Upper lobe of left lung (tissue), 6 donors: ENCODE measurements around the gene POLD2. TPM values are rescaled to one million over a fixed set of nuclear protein-coding genes. Genes with fewer than 3 reads are reported as not detected.
A peak's percentile ranks its signal among the peaks of the same experiment; 100 is the strongest.
"Not testable (repeated sequence)": the region's sequence is repeated elsewhere in the genome, so short reads cannot be mapped to it uniquely, and the experiment has no call there.

Experiments used
- ATAC-seq, 2 donors: fragments of 200-7000 bp; cut with Tn5 transposase; one replicate each; pipeline ENCODE4 v1.9.1; 2022; ENCODE audit warnings: mild to moderate bottlenecking in 2 of 2, moderate library complexity in 2 of 2; ENCODE audit not compliant: low FRiP score in 2 of 2
- DNase-seq, 2 donors: peaks; one replicate each; pipeline ENCODE4 v3.0.0-alpha.2; 2019 to 2020
- H3K27ac ChIP-seq, 4 donors: fragments of 200-600 bp; sonication (generic); one replicate each; pipeline ENCODE4 v1.5.1; 2016 to 2019
- H3K27me3 ChIP-seq, 4 donors: fragments of 200-600 bp; sonication (generic); one replicate each; pipeline ENCODE4 v1.5.1; 2017 to 2019
- H3K36me3 ChIP-seq, 4 donors: fragments of 200-600 bp; sonication (generic); one replicate each; pipeline ENCODE4 v1.5.1; 2016 to 2019
- H3K4me1 ChIP-seq, 4 donors: fragments of 200-600 bp; sonication (generic); one replicate each; pipeline ENCODE4 v1.5.1; 2018 to 2019
- H3K4me3 ChIP-seq, 4 donors: fragments of 200-600 bp; sonication (generic); one replicate each; pipeline ENCODE4 v1.5.1; 2017 to 2019; ENCODE audit warnings: mild to moderate bottlenecking in 2 of 4, moderate library complexity in 1 of 4
- H3K9me3 ChIP-seq, 4 donors: fragments of 200-600 bp; sonication (generic); one replicate each; pipeline ENCODE4 v1.5.1; 2018 to 2019
- CTCF ChIP-seq, 6 experiments: fragments of 450-650 bp in 4 of 6; fragments of 200-600 bp in 2 of 6; sonication (generic) in 2 of 6; IDR thresholded peaks; one replicate each; pipeline ENCODE4 v1.5.1; 2016 to 2019; ENCODE audit warnings: antibody characterized with exemption in 6 of 6
- EP300 ChIP-seq, 4 donors: sonication (generic); formaldehyde crosslinking; IDR thresholded peaks; one replicate each; pipeline ENCODE4 v1.5.1; 2017; ENCODE audit warnings: antibody characterized with exemption in 4 of 4, control low read depth in 2 of 4
- POLR2A ChIP-seq, 4 donors: fragments of 450-650 bp; IDR thresholded peaks; one replicate each; pipeline ENCODE4 v1.5.1; 2016 to 2017; ENCODE audit warnings: antibody characterized with exemption in 4 of 4, mild to moderate bottlenecking in 2 of 4
- POLR2AphosphoS5 ChIP-seq, 2 donors: sonication (generic); formaldehyde crosslinking; IDR thresholded peaks; one replicate each; pipeline ENCODE4 v1.5.1; 2017; ENCODE audit warnings: antibody characterized with exemption in 2 of 2
- WGBS, 2 donors: methylation state at CpG; one replicate each; pipeline ENCODE4 v1.1.5; 2017 to 2018; 5-methylcytosine and 5-hydroxymethylcytosine counted together
- total RNA-seq, 6 donors: library from RNA; depleted of rRNA in 4 of 6; stranded (reverse); fragments of >200 nt in 4 of 6; gene quantifications; one replicate each; pipeline versions ENCODE4 v1.1.0 to v1.2.1, GENCODE V29; 2016 to 2021
- donor health status: DM: no; HTN: no; CAD: no; lungs with moderate emphysema.
- donor health status: DM: no; HTN: yes; CAD: no; lungs with severe emphysema.

Gene POLD2
- total RNA-seq = 10 to 100 TPM; 27.2 to 70.1 (median 52.5) TPM

DNA sequence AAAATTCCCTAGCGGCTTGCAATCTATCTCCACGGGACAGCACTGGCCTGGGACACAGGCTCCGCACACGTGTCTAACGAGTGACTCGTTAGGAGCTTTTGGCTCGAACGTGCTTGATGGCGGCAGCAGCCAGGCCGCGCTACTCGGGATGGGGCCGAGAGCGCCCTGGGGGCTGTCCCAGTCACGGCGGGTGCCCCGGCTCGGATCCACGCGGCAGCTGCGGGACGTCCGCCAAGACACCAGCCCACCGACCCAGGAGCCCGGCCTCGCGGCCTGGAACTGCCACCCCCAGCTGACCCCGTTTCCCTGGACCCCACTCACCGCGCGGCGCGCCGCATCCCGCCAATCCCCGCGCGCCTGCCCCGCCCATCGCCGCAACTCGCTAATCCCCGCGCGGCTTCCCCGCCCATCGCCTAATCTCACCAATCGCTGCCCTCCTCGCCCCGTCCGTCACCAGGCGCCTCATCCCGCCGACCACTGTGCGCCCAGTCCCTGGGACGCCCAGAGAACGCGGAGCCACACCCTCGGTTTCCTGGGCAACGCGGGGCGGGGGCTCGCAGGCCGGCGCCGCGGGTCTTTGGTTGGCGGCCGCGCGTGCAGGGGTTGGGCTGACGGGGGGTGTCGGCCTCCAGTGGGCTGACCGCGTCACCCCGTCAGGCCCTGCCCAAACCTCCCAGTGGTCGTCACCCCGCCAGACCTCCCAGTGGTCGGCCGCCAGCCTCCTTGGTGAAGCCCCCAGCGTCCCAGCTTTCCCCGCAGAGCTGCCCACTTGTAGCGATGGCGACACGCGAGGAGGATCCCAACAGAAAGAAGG is at the start of gene POLD2:
Gene POLD2 (minus strand): TSS at position 359 of the 814 bp plus-strand sequence. CDS start 1,495 bp downstream, outside the sequence.
- TF ChIP-seq POLR2AphosphoS5 (IDR thresholded peaks at IDR 0.05) = peak; percentile 25 to 54
- no peak for TF ChIP-seq EP300 (IDR thresholded peaks at IDR 0.05)
- peak in 3 of 6 experiments; percentile 3 to 29 (median 9) for TF ChIP-seq CTCF (IDR thresholded peaks at IDR 0.05)
- TF ChIP-seq POLR2A (IDR thresholded peaks at IDR 0.05) = peak in 3 of 4 donors; percentile 41 to 68 (median 56)
- peak within 1 kb of the TSS; percentile 60 to 90 (median 80) for H3K4me3 ChIP-seq
- H3K27me3 ChIP-seq = no peaks in the 10 kb centered on the region
- peak; percentile 99 to 100 for ATAC-seq
- H3K27ac ChIP-seq = peak within 1 kb of the TSS; percentile 82 to 85 (median 84)
- H3K4me1 ChIP-seq = peaks cover 9 to 20% (median 17%) of the 10 kb centered on the region in 4 donors
- peaks cover 0 to 18% (median 2%) of the 10 kb centered on the region in 4 donors for H3K36me3 ChIP-seq
- peak; percentile 98 to 99 for DNase-seq
- no peaks in the 10 kb centered on the region for H3K9me3 ChIP-seq
- WGBS, 2 donors = 1 to 3% methylated on average over 6 to 22 of the region's 86 CpGs

DNA sequence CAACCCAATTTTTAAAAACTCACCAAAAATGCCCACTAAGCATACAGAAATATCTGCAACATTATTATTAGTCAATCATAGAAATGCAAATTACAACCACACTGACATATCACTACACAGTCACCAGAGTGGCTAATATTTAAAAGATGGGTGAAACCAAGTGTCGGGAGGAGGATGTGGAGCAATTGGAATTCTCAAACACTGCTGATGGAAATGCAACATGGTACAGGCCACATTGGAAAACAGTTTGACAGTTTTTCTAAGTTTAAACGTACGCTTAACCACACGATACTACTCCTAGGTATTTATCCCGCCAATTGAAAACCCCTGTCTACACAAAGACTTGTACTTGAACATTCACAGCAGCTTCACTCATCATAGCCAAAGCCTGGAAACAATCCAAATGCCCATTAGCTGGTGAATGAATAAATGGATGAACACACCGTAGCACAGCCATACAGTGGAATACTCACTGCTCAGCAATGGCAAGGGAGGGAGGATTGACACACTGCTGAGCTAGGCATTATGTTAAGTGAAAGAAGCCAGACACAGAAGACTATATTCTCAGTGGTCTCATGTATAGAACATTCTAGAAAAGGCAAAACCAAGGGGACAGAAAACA is 49.6 kb upstream of the POLD2 start:
- DNase-seq = no peak
- no peaks in the 10 kb centered on the region for H3K9me3 ChIP-seq
- H3K27ac ChIP-seq = no peak overlapping the region
- H3K36me3 ChIP-seq = no peaks in the 10 kb centered on the region
- no peaks in the 10 kb centered on the region for H3K27me3 ChIP-seq
- ATAC-seq = no peak
- no peak overlapping the region for H3K4me3 ChIP-seq
- TF ChIP-seq CTCF (IDR thresholded peaks at IDR 0.05) = no peak
- TF ChIP-seq POLR2A (IDR thresholded peaks at IDR 0.05) = no peak
- TF ChIP-seq POLR2AphosphoS5 (IDR thresholded peaks at IDR 0.05) = no peak
- no peak for TF ChIP-seq EP300 (IDR thresholded peaks at IDR 0.05)
- H3K4me1 ChIP-seq = no peaks in the 10 kb centered on the region
- 77 to 81% methylated on average over 6 of the region's 6 CpGs for WGBS, 2 donors

- H3K27ac ChIP-seq = no peak overlapping the region
- no peaks in the 10 kb centered on the region for H3K4me1 ChIP-seq
- H3K9me3 ChIP-seq = no peaks in the 10 kb centered on the region
- H3K36me3 ChIP-seq = no peaks in the 10 kb centered on the region
- H3K4me3 ChIP-seq = no peak overlapping the region
- no peak for TF ChIP-seq POLR2A (IDR thresholded peaks at IDR 0.05)
- DNase-seq (peak in 1 of 2 donors; percentile 3), ATAC-seq (no peak)
- H3K27me3 ChIP-seq = no peaks in the 10 kb centered on the region
These were observed 49.0 kb upstream of the POLD2 start for GRCh38 chr7:44172352-44172751.

GRCh38 chr7:44171901-44172300 is 48.6 kb upstream of the POLD2 start:
- peak in 1 of 2 donors; percentile 6 for DNase-seq
- 89 to 93% methylated on average over 9 of the region's 9 CpGs for WGBS, 2 donors

GRCh38 chr7:44167920-44168319 is 44.6 kb upstream of the POLD2 start:
- no peak for TF ChIP-seq CTCF (IDR thresholded peaks at IDR 0.05)
- no peak for TF ChIP-seq POLR2A (IDR thresholded peaks at IDR 0.05)
- TF ChIP-seq POLR2AphosphoS5 (IDR thresholded peaks at IDR 0.05) = no peak
- no peak for TF ChIP-seq EP300 (IDR thresholded peaks at IDR 0.05)
- no peak for ATAC-seq
- Histone ChIP-seq H3K4me1 (no peaks in the 10 kb centered on the region), H3K36me3 (no peaks in the 10 kb centered on the region), H3K27ac (no peak overlapping the region), H3K4me3 (no peak overlapping the region), H3K9me3 (no peaks in the 10 kb centered on the region), H3K27me3 (no peaks in the 10 kb centered on the region)
- DNase-seq = no peak

More at GRCh38 chr7:44171901-44172300, 48.6 kb upstream of the POLD2 start:
- not testable (repeated sequence) for H3K4me1 ChIP-seq, H3K36me3 ChIP-seq, H3K9me3 ChIP-seq, ATAC-seq, H3K27ac ChIP-seq, H3K27me3 ChIP-seq, H3K4me3 ChIP-seq
